CD14-positive monocyte (primary cell): ENCODE measurements around the gene CRX. TPM values are rescaled to one million over a fixed set of nuclear protein-coding genes. Genes with fewer than 3 reads are reported as not detected.
A peak's percentile ranks its signal among the peaks of the same experiment; 100 is the strongest.

ENCODE experiments used
- DNase-seq, 3 donors: peaks; one replicate each; pipeline ENCODE4 v3.0.0-alpha.2; 2011 to 2022
- H2AFZ ChIP-seq: 2 replicates; pipeline ENCODE4 v1.6.0; 2012; ENCODE audit warnings: mild to moderate bottlenecking, low read depth, low read length, inconsistent platforms; ENCODE audit not compliant: insufficient read depth, poor library complexity, severe bottlenecking
- H3K27ac ChIP-seq, 2 donors: 1 replicate in 1 of 2; 2 replicates in 1 of 2; pipeline ENCODE4 v1.5.1; 2012 to 2013; ENCODE audit warnings: low read length in 2 of 2, control low read depth in 1 of 2, inconsistent platforms in 1 of 2, low read depth in 1 of 2, mild to moderate bottlenecking in 1 of 2
- H3K27me3 ChIP-seq, 2 donors: one replicate each; pipeline versions ENCODE4 v1.6.0 to v1.6.1; 2011 to 2013; ENCODE audit warnings: low read length in 2 of 2; ENCODE audit not compliant: control insufficient read depth in 2 of 2, insufficient read depth in 2 of 2
- H3K36me3 ChIP-seq, 2 donors: replicated peaks in 1 of 2; 1 replicate in 1 of 2; 2 replicates in 1 of 2; pipeline versions ENCODE4 v1.5.1 to v1.6.1; 2012 to 2013; ENCODE audit warnings: low read length in 2 of 2, control low read depth in 1 of 2, inconsistent platforms in 1 of 2, mild to moderate bottlenecking in 1 of 2; ENCODE audit not compliant: insufficient read depth in 2 of 2, control insufficient read depth in 1 of 2
- H3K4me1 ChIP-seq, 2 donors: 1 replicate in 1 of 2; 2 replicates in 1 of 2; pipeline versions ENCODE4 v1.5.1 to v1.6.1; 2012 to 2013; ENCODE audit warnings: low read length in 2 of 2, control low read depth in 1 of 2, inconsistent platforms in 1 of 2, mild to moderate bottlenecking in 1 of 2, moderate library complexity in 1 of 2; ENCODE audit not compliant: insufficient read depth in 2 of 2, control insufficient read depth in 1 of 2
- H3K4me2 ChIP-seq: replicated peaks from 2 replicates; pipeline ENCODE3; 2012; ENCODE audit warnings: low read length, moderate library complexity, mild to moderate bottlenecking; ENCODE audit not compliant: poor library complexity, severe bottlenecking; ENCODE audit errors: extremely low read depth
- H3K4me3 ChIP-seq, 3 experiments: fragments of 200-600 bp in 1 of 3; sonication (generic) in 1 of 3; replicated peaks in 1 of 3; 1 replicate in 2 of 3; 2 replicates in 1 of 3; pipeline ENCODE4 v1.5.1; 2011 to 2013; ENCODE audit warnings: low read length in 3 of 3, mild to moderate bottlenecking in 3 of 3, control low read depth in 2 of 3, low read depth in 2 of 3, inconsistent platforms in 1 of 3, moderate library complexity in 1 of 3
- H3K79me2 ChIP-seq: 2 replicates; pipeline ENCODE4 v1.6.0; 2012; ENCODE audit warnings: mild to moderate bottlenecking, control low read depth, inconsistent platforms, low read length, moderate library complexity; ENCODE audit not compliant: insufficient read depth
- H3K9ac ChIP-seq: 2 replicates; pipeline ENCODE4 v1.6.0; 2017; ENCODE audit warnings: low read length, mild to moderate bottlenecking; ENCODE audit not compliant: insufficient read depth, poor library complexity, severe bottlenecking
- H3K9me3 ChIP-seq, 2 donors: replicated peaks in 1 of 2; 1 replicate in 1 of 2; 2 replicates in 1 of 2; pipeline versions ENCODE4 v1.5.1 to v1.6.1; 2012 to 2013; ENCODE audit warnings: low read length in 2 of 2, control low read depth in 1 of 2; ENCODE audit not compliant: control insufficient read depth in 1 of 2, insufficient read depth in 1 of 2
- H4K20me1 ChIP-seq: 2 replicates; pipeline ENCODE4 v1.6.0; 2012; ENCODE audit warnings: mild to moderate bottlenecking, low read length, control low read depth, moderate library complexity; ENCODE audit not compliant: insufficient read depth
- H3K27ac Mint-ChIP-seq, 7 donors: one replicate each; pipeline ENCODE4 v1.8.0; 2020; ENCODE audit warnings: mild to moderate bottlenecking in 7 of 7, mixed read lengths in 7 of 7, moderate library complexity in 6 of 7, inconsistent platforms in 2 of 7
- H3K27me3 Mint-ChIP-seq, 3 donors: one replicate each; pipeline ENCODE4 v1.8.0; 2021 to 2022; ENCODE audit warnings: low read depth in 3 of 3, mild to moderate bottlenecking in 3 of 3, mixed read lengths in 3 of 3, moderate library complexity in 3 of 3, inconsistent platforms in 1 of 3
- H3K36me3 Mint-ChIP-seq, 2 donors: one replicate each; pipeline ENCODE4 v1.8.0; 2020; ENCODE audit warnings: mixed read lengths in 2 of 2, inconsistent platforms in 1 of 2, mild to moderate bottlenecking in 1 of 2
- H3K4me1 Mint-ChIP-seq: one replicate; pipeline ENCODE4 v1.8.0; 2020; ENCODE audit warnings: mild to moderate bottlenecking, mixed read lengths
- H3K4me3 Mint-ChIP-seq, 2 donors: one replicate each; pipeline ENCODE4 v1.8.0; 2020; ENCODE audit warnings: mild to moderate bottlenecking in 2 of 2, mixed read lengths in 2 of 2, moderate library complexity in 1 of 2
- H3K9me3 Mint-ChIP-seq, 7 donors: one replicate each; pipeline ENCODE4 v1.8.0; 2020 to 2022; ENCODE audit warnings: mixed read lengths in 7 of 7, mild to moderate bottlenecking in 6 of 7, moderate library complexity in 6 of 7, inconsistent platforms in 2 of 7
- CTCF ChIP-seq: fragments of 200-600 bp; IDR thresholded peaks from one replicate; pipeline ENCODE4 v1.8.0; 2022; ENCODE audit warnings: antibody characterized with exemption, mild to moderate bottlenecking
- WGBS: methylation state at CpG from one replicate; pipeline ENCODE4 v1.1.5; 2013; ENCODE audit warnings: missing lambda C conversion rate; ENCODE audit not compliant: insufficient coverage; 5-methylcytosine and 5-hydroxymethylcytosine counted together
- intact Hi-C, 2 donors: fragments of 100-400 bp; cut with micrococcal nuclease; formaldehyde crosslinking; loops; one replicate each; pipeline versions ENCODE4 v1.15.0 to v1.15.1; 2023
- polyA plus RNA-seq, 3 donors: library from polyadenylated mRNA; depleted of rRNA in 1 of 3; unstranded in 2 of 3; stranded (reverse) in 1 of 3; fragments of 300-500 nt in 2 of 3; fragments of >200 nt in 1 of 3; fragmentation: Illumina TruSeq in 2 of 3; gene quantifications; 1 replicate in 2 of 3; 2 replicates in 1 of 3; pipeline ENCODE4 v1.2.3, GENCODE V29; 2012 to 2021

The CRX gene
- polyA plus RNA-seq, 3 donors: not detected

GRCh38 chr19:47779524-47780214 is 42.1 kb upstream of the CRX start:
- DNase-seq: no peak
- Mint-ChIP-seq H3K27me3 (peaks cover 0 to 7% (median 2%) of the 10 kb centered on the region in 3 donors), H3K36me3 (peaks cover 33 to 37% of the 10 kb centered on the region in 2 donors), H3K27ac (peak overlapping the region in 1 of 7 donors; percentile 50), H3K9me3 (peaks cover 0 to 1% (median 0%) of the 10 kb centered on the region in 7 donors), H3K4me1 (peaks cover 23% of the 10 kb centered on the region), H3K4me3 (peak overlapping the region; percentile 85 to 96)
- no peak for TF ChIP-seq CTCF
- peak overlapping the region; percentile 100 for H2AFZ ChIP-seq
- intact Hi-C loops: no loop called here
- peak overlapping the region; percentile 92 for H3K9ac ChIP-seq
- H3K27ac ChIP-seq: no peak overlapping the region
- 90% methylated on average over 24 of the region's 24 CpGs for WGBS
- H3K4me2 ChIP-seq: peak overlapping the region; percentile 89
- H4K20me1 ChIP-seq: no peaks in the 10 kb centered on the region
- H3K4me3 ChIP-seq: peak overlapping the region in 2 of 3 experiments; percentile 84 to 95
- no peaks in the 10 kb centered on the region for H3K27me3 ChIP-seq
- H3K36me3 ChIP-seq: peaks cover 21 to 37% of the 10 kb centered on the region in 2 donors
- peaks cover 15 to 25% of the 10 kb centered on the region in 2 donors for H3K4me1 ChIP-seq
- no peaks in the 10 kb centered on the region for H3K9me3 ChIP-seq
- peaks cover 13% of the 10 kb centered on the region for H3K79me2 ChIP-seq

DNA sequence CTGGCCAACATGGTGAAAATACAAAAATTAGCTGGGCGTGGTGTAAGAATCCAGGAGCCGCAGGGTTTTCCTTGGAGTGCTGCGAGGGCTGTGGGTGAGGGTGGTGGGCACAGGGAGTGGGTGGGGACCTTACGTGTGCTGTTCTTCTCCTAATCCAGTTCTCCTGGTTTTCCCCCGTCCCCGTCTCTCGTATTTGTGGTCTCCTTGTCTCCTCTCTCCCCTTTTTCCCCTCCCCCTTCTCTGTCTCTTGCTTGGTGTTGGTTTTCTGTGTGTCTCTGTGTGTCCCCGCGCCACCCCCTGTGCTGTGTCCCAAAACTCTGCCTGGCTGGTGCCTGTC is 41.6 kb upstream of the CRX start:
- H3K9ac ChIP-seq: no peak overlapping the region
- no peak overlapping the region for H3K4me3 ChIP-seq
- no peak overlapping the region for H3K4me2 ChIP-seq
- H3K4me1 ChIP-seq: peaks cover 15 to 25% of the 10 kb centered on the region in 2 donors
- H3K27me3 ChIP-seq: no peaks in the 10 kb centered on the region
- no peak overlapping the region for H2AFZ ChIP-seq
- intact Hi-C loops: no loop called here
- Mint-ChIP-seq H3K27ac (peak overlapping the region in 1 of 7 donors; percentile 50), H3K4me3 (peak overlapping the region in 1 of 2 donors; percentile 6), H3K9me3 (peaks cover 0 to 3% (median 0%) of the 10 kb centered on the region in 7 donors), H3K4me1 (peaks cover 23% of the 10 kb centered on the region), H3K27me3 (peaks cover 0 to 7% (median 2%) of the 10 kb centered on the region in 3 donors), H3K36me3 (peaks cover 35 to 42% of the 10 kb centered on the region in 2 donors)
- H3K9me3 ChIP-seq: no peaks in the 10 kb centered on the region
- no peak for DNase-seq
- no peak for TF ChIP-seq CTCF
- H3K27ac ChIP-seq: no peak overlapping the region
- no peaks in the 10 kb centered on the region for H4K20me1 ChIP-seq
- H3K79me2 ChIP-seq: peaks cover 13% of the 10 kb centered on the region
- WGBS: 100% methylated on average over 3 of the region's 9 CpGs
- H3K36me3 ChIP-seq: peaks cover 22 to 39% of the 10 kb centered on the region in 2 donors
